Ascending aorta (tissue), 2 donors: ENCODE measurements around the gene JAKMIP2. TPM values are rescaled to one million over a fixed set of nuclear protein-coding genes. Genes with fewer than 3 reads are reported as not detected.

Experiments
- DNase-seq, 2 donors: peaks; one replicate each; pipeline ENCODE4 v3.0.0-alpha.2; 2019; ENCODE audit warnings: low spot score in 2 of 2
- H3K27ac ChIP-seq, 2 donors: fragments of 200-600 bp; sonication (generic); one replicate each; pipeline ENCODE4 v1.5.1; 2016 to 2017; ENCODE audit warnings: mild to moderate bottlenecking in 1 of 2
- H3K27me3 ChIP-seq: fragments of 200-600 bp; sonication (generic); one replicate; pipeline ENCODE4 v1.5.1; 2017
- H3K36me3 ChIP-seq, 2 donors: fragments of 200-600 bp; sonication (generic); one replicate each; pipeline ENCODE4 v1.5.1; 2016
- H3K4me1 ChIP-seq, 2 donors: fragments of 200-600 bp; sonication (generic); one replicate each; pipeline ENCODE4 v1.5.1; 2016 to 2017; ENCODE audit warnings: mild to moderate bottlenecking in 1 of 2
- H3K4me3 ChIP-seq, 2 donors: fragments of 200-600 bp; sonication (generic); one replicate each; pipeline ENCODE4 v1.5.1; 2016 to 2017; ENCODE audit warnings: mild to moderate bottlenecking in 1 of 2
- H3K9me3 ChIP-seq, 2 donors: fragments of 200-600 bp; sonication (generic); one replicate each; pipeline ENCODE4 v1.5.1; 2016
- intact Hi-C: fragments of 100-400 bp; cut with DNase I; formaldehyde crosslinking; loops from one replicate; pipeline ENCODE4 v1.15.1; 2023
- total RNA-seq: library from RNA; depleted of rRNA; stranded (reverse); fragments of >200 nt; gene quantifications from one replicate; pipeline ENCODE4 v1.1.0, GENCODE V29; 2016
- TF ChIP-seq, protein P1 (sequence below), 3 experiments: fragments of 200-600 bp in 2 of 3; fragments of 450-650 bp in 1 of 3; sonication (generic) in 2 of 3; IDR thresholded peaks; one replicate each; pipeline ENCODE4 v1.5.1; 2016 to 2019; ENCODE audit warnings: antibody characterized with exemption in 3 of 3, mild to moderate bottlenecking in 1 of 3, moderate library complexity in 1 of 3

JAKMIP2 gene
- total RNA-seq, 1 donor from 2014 or later: not detected

DNA sequence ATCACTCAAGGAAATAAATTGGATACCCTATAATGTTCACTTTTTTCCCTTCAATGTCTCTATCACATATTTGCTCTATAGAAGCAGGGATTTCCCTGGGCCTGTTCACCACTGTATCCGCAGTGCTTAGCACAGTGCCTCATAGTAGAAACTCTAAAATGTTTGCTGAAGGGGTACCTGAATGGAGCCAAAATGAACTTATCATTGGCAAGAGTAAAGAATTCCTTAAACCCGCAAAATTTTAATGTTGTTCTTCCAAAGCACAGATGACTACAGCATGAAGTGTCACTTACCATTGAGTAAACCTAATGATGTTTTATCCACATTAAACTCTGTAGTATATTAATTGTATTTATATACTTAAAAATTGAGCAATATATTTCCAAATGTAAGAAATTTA is 96.1 kb downstream of the JAKMIP2 start:
- H3K4me3 ChIP-seq: no peak overlapping the region
- intact Hi-C loops: no loop called here
- H3K36me3 ChIP-seq: no peaks in the 10 kb centered on the region
- H3K27me3 ChIP-seq: no peaks in the 10 kb centered on the region
- H3K27ac ChIP-seq: no peak overlapping the region
- DNase-seq: no peak
- TF ChIP-seq, protein P1, sequence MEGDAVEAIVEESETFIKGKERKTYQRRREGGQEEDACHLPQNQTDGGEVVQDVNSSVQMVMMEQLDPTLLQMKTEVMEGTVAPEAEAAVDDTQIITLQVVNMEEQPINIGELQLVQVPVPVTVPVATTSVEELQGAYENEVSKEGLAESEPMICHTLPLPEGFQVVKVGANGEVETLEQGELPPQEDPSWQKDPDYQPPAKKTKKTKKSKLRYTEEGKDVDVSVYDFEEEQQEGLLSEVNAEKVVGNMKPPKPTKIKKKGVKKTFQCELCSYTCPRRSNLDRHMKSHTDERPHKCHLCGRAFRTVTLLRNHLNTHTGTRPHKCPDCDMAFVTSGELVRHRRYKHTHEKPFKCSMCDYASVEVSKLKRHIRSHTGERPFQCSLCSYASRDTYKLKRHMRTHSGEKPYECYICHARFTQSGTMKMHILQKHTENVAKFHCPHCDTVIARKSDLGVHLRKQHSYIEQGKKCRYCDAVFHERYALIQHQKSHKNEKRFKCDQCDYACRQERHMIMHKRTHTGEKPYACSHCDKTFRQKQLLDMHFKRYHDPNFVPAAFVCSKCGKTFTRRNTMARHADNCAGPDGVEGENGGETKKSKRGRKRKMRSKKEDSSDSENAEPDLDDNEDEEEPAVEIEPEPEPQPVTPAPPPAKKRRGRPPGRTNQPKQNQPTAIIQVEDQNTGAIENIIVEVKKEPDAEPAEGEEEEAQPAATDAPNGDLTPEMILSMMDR (IDR thresholded peaks at IDR 0.05): no peak
- no peaks in the 10 kb centered on the region for H3K4me1 ChIP-seq
- no peaks in the 10 kb centered on the region for H3K9me3 ChIP-seq

DNA sequence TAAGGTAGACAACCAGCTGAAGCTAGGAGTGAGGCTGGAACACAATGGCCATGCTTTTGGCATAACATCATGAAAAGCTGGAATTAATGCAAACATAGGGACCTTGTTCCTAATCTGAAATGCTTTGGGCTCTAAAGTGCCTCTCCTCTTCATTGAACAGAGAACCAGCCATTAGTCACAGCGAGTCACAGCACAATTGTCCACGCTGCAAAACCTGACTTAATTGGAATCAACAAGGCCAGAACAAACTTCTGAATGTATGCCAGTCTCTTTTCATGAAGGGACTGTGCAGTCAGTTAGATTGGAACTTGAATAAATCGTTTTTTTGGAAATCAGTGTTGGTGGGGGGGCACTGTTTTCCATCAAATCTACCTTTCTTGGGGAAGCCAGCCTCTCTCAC is 96.5 kb downstream of the JAKMIP2 start:
- TF ChIP-seq, protein P1 (IDR thresholded peaks at IDR 0.05): no peak
- intact Hi-C loops: no loop called here

DNA sequence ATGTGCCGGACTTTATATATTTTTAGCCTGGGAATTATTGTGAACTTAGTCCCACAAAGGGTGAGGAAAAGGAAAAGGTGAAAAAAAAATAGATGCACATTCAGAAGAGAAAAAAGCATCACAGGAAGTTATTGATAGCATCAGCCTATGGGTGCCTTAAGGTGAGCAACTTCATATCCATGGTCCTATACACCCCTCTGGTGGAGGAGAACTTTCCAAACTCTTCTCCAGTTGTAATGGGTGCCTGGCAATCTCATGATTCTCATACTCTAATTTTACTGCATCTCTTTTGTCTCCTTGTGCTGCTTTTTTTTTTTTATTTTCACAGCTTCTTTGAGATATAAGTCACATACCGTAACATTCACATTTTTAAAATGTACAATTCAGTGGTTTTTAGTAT is 107.4 kb downstream of the JAKMIP2 start:
- TF ChIP-seq, protein P1 (IDR thresholded peaks at IDR 0.05): no peak

More for the DNA sequence above, 96.5 kb downstream of the JAKMIP2 start:
- H3K27ac ChIP-seq: no peak overlapping the region
- H3K4me3 ChIP-seq: no peak overlapping the region
- no peak for DNase-seq
- no peaks in the 10 kb centered on the region for H3K27me3 ChIP-seq
- no peaks in the 10 kb centered on the region for H3K36me3 ChIP-seq
- no peaks in the 10 kb centered on the region for H3K4me1 ChIP-seq
- H3K9me3 ChIP-seq: no peaks in the 10 kb centered on the region

DNA sequence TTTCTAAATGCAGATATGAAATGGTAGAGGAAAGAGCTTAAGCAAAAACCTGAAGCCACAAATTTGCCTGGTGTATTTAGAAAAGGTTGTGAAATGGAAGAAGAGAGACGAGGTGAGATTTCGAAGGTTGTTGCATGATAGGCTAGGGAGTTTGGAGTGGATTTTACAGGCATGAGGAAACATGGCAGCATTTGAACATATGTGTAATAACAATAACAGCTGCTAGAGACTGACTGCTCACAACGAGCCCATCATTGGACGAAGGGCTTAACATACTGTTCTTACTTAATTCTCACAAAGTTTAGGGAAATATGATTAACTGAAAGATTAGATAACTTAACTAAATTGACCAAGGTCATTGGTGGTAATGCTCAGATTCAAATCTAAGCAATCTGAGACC is 108.1 kb downstream of the JAKMIP2 start:
- H3K27me3 ChIP-seq: no peaks in the 10 kb centered on the region
- no peaks in the 10 kb centered on the region for H3K4me1 ChIP-seq
- intact Hi-C loops: no loop called here
- no peak for DNase-seq
- H3K9me3 ChIP-seq: no peaks in the 10 kb centered on the region
- no peak overlapping the region for H3K27ac ChIP-seq
- no peaks in the 10 kb centered on the region for H3K36me3 ChIP-seq
- H3K4me3 ChIP-seq: no peak overlapping the region
- TF ChIP-seq, protein P1 (IDR thresholded peaks at IDR 0.05): no peak

More for the DNA sequence above, 107.4 kb downstream of the JAKMIP2 start:
- DNase-seq: no peak
- H3K4me3 ChIP-seq: no peak overlapping the region
- no peaks in the 10 kb centered on the region for H3K36me3 ChIP-seq
- intact Hi-C loops: no loop called here
- H3K4me1 ChIP-seq: no peaks in the 10 kb centered on the region
- no peak overlapping the region for H3K27ac ChIP-seq
- H3K27me3 ChIP-seq: no peaks in the 10 kb centered on the region
- no peaks in the 10 kb centered on the region for H3K9me3 ChIP-seq

DNA sequence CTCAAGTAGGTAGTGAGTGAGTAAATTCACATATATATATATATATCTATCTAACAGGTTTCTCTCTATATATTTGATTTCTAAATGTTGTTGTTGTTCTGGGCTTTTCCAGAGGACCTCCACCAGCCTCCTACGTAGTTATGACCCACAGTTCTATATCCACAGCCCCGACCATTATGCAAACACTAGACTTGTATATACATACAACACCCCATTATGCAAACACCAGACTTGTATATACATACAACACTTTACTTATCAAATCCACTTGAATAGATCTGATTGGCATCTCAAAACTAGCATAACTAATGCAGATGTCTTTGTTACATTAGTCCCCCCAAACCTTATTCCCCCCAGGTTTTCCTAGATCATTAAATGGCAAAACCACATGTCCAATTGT is 108.7 kb downstream of the JAKMIP2 start:
- intact Hi-C loops: no loop called here
- TF ChIP-seq, protein P1 (IDR thresholded peaks at IDR 0.05): no peak
- Histone ChIP-seq H3K9me3 (no peaks in the 10 kb centered on the region), H3K27ac (no peak overlapping the region), H3K27me3 (no peaks in the 10 kb centered on the region), H3K36me3 (no peaks in the 10 kb centered on the region), H3K4me3 (no peak overlapping the region), H3K4me1 (no peaks in the 10 kb centered on the region)
- DNase-seq: no peak

DNA sequence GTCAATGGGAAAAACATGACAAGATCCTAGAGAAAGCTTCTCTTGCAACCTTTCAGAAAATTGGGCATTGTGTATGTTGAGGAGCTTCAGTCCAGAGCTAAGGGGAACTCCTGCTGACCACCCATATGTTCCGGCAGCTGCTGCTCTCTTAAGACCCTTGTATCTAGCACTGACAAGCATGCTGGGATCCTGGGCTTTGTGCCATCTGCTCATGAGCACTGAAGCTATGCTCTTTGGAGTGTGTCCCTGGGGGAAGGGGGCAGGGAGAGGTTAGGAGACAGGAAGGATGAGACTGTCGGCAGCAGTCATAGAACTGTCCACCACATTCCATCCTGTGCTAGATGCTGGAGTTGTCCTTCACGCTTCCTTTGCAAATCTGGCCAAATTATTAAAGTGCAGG is 109.3 kb downstream of the JAKMIP2 start:
- H3K4me1 ChIP-seq: no peaks in the 10 kb centered on the region
- TF ChIP-seq, protein P1 (IDR thresholded peaks at IDR 0.05): no peak
- no peaks in the 10 kb centered on the region for H3K9me3 ChIP-seq
- intact Hi-C loops: no loop called here
- DNase-seq: no peak
- H3K4me3 ChIP-seq: no peak overlapping the region
- no peaks in the 10 kb centered on the region for H3K27me3 ChIP-seq
- no peaks in the 10 kb centered on the region for H3K36me3 ChIP-seq
- no peak overlapping the region for H3K27ac ChIP-seq
